Colonic mucosa (tissue), 4 donors: ENCODE data around the gene RNU11. TPM values are rescaled to one million over a fixed set of nuclear protein-coding genes. Genes with fewer than 3 reads are reported as not detected.

Experiments used
- DNase-seq: peaks from one replicate; pipeline ENCODE4 v3.0.0-alpha.2; 2020
- H3K27ac ChIP-seq: fragments of 200-600 bp; one replicate; pipeline ENCODE4 v1.8.0; 2021
- H3K27me3 ChIP-seq: fragments of 200-600 bp; one replicate; pipeline ENCODE4 v1.8.0; 2021
- H3K36me3 ChIP-seq: fragments of 200-600 bp; one replicate; pipeline ENCODE4 v1.8.0; 2021
- H3K4me1 ChIP-seq: fragments of 200-600 bp; one replicate; pipeline ENCODE4 v1.8.0; 2021; ENCODE audit warnings: mild to moderate bottlenecking
- H3K4me3 ChIP-seq: fragments of 200-600 bp; one replicate; pipeline ENCODE4 v1.8.0; 2021
- H3K9ac ChIP-seq, 2 donors: one replicate each; pipeline ENCODE4 v1.7.0; 2013; ENCODE audit warnings: control low read depth in 2 of 2, low read depth in 2 of 2, low read length in 2 of 2
- H3K9me3 ChIP-seq: fragments of 200-600 bp; one replicate; pipeline ENCODE4 v1.8.0; 2021
- intact Hi-C: fragments of 100-400 bp; cut with DNase I; formaldehyde crosslinking; loops from one replicate; pipeline ENCODE4 v1.14.1; 2022
- total RNA-seq, 2 donors: library from RNA; stranded (reverse); fragmentation: NEBNext Ultra II Directional in 1 of 2; extraction: Animal tissue kit (Norgen Biotek cat#: 25700) in 1 of 2; gene quantifications; one replicate each; pipeline ENCODE4 v1.2.1, GENCODE V29; 2021
- TF ChIP-seq, protein P1 (sequence below): fragments of 200-600 bp; IDR thresholded peaks from one replicate; pipeline ENCODE4 v1.8.0; 2022; ENCODE audit warnings: antibody characterized with exemption, mild to moderate bottlenecking
- donor health status: healthy.
- donor health status: DM: no; HTN: no; CAD: no.
- donor health status: DM: no; HTN: no; CAD: no.

Gene RNU11
- not detected for total RNA-seq

DNA sequence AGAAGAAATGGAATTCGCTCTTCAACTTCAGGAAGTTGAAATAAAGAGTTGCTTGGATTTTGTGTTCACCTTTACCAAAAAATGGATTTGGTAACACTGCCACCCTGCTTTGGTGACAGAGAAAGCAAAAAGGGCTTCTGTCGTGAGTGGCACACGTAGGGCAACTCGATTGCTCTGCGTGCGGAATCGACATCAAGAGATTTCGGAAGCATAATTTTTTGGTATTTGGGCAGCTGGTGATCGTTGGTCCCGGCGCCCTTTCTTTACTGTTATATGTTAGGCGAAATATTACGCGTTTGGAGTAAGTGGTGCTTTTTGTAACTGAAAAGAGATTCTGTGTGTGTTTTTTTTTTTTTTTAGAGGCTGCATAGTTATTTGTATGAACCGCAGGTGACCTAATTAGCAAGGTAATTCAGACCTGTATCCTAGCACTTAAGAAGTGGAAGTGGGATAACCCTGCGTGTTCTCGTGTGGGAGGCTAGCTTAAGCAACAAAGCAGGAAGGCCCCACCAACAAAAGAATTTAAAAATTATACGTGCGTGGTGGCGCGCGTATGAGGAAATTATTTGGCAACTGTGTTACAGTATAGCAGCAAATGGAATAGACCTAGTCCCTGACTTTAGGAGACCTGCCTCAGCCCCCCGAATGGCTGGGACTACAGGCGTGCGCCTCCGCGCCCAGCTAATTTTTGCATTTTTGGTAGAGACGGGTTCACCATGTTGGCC is at the start of gene RNU11:
Gene RNU11 (plus strand): TSS at position 127 of the 725 bp plus-strand sequence.
- Histone ChIP-seq H3K9ac (peak within 1 kb of the TSS; percentile 63 to 73), H3K9me3 (no peaks in the 10 kb centered on the region), H3K4me3 (peak within 1 kb of the TSS; percentile 27), H3K27me3 (no peaks in the 10 kb centered on the region), H3K4me1 (peaks cover 11% of the 10 kb centered on the region), H3K36me3 (no peaks in the 10 kb centered on the region), H3K27ac (peak within 1 kb of the TSS; percentile 90)
- TF ChIP-seq, protein P1, sequence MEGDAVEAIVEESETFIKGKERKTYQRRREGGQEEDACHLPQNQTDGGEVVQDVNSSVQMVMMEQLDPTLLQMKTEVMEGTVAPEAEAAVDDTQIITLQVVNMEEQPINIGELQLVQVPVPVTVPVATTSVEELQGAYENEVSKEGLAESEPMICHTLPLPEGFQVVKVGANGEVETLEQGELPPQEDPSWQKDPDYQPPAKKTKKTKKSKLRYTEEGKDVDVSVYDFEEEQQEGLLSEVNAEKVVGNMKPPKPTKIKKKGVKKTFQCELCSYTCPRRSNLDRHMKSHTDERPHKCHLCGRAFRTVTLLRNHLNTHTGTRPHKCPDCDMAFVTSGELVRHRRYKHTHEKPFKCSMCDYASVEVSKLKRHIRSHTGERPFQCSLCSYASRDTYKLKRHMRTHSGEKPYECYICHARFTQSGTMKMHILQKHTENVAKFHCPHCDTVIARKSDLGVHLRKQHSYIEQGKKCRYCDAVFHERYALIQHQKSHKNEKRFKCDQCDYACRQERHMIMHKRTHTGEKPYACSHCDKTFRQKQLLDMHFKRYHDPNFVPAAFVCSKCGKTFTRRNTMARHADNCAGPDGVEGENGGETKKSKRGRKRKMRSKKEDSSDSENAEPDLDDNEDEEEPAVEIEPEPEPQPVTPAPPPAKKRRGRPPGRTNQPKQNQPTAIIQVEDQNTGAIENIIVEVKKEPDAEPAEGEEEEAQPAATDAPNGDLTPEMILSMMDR: no peak
- peak; percentile 93 for DNase-seq
- intact Hi-C loops: no loop called here

- intact Hi-C loops: loop anchor here (5.0 kb wide), 2 partner anchors 84 to 194 kb away; no protein-coding TSS in a partner anchor
- no peaks in the 10 kb centered on the region for H3K27me3 ChIP-seq
- H3K9me3 ChIP-seq: no peaks in the 10 kb centered on the region
- H3K4me1 ChIP-seq: no peaks in the 10 kb centered on the region
- no peak overlapping the region for H3K4me3 ChIP-seq
- peaks cover 4% of the 10 kb centered on the region for H3K36me3 ChIP-seq
- TF ChIP-seq, protein P1: no peak
- no peak overlapping the region for H3K9ac ChIP-seq
- H3K27ac ChIP-seq: no peak overlapping the region
- no peak for DNase-seq
These were observed 46.7 kb upstream of the RNU11 start for GRCh38 chr1:28601696-28602095.

DNA sequence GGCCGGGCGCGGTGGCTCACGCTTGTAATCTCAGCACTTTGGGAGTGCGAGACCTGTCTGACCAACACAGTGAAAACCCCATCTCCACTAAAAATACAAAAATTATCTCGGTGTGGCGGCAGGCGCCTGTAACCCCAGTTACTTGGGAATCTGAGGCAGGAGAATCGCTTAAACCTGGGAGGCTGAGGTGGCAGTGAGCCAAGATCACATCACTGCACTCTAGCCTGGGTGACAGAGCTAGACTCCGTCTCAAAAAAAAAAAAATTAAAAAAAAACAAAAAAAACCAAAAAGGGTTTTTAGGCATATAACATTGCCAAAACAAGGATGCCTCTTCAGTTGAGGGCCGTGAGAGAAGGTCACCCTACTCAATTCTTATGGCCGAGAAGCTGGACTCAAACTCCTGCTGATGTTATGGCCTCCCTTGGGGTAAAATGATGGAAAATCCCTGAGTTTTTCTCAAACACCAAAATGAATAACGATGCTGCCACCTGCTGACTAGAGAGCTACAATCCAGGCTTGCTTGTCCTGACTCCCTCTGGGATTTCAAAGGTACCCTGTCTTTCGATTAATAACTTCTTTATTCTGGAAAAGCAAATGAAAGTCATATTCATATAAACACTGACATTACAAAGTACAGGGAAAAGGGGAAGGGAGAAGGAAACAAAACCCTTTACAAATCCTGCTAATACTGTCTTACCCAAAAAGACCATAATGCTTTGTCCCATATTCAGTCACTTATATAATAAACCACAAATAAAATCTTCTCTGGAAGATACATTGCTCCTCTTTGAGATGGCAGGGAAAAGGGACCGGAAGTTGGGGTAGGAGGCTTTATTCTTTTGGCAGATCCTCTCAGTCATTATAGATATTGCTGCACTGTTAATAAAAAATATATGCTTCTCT is 45.6 kb upstream of the RNU11 start:
- Histone ChIP-seq H3K27ac (no peak overlapping the region), H3K36me3 (peaks cover 4% of the 10 kb centered on the region), H3K4me1 (no peaks in the 10 kb centered on the region), H3K27me3 (no peaks in the 10 kb centered on the region), H3K9me3 (no peaks in the 10 kb centered on the region), H3K4me3 (no peak overlapping the region), H3K9ac (no peak overlapping the region)
- peak; percentile 65 for DNase-seq
- intact Hi-C loops: loop anchor here (5.0 kb wide), 2 partner anchors 85 to 195 kb away; no protein-coding TSS in a partner anchor
- TF ChIP-seq, protein P1: peak; percentile 56

DNA sequence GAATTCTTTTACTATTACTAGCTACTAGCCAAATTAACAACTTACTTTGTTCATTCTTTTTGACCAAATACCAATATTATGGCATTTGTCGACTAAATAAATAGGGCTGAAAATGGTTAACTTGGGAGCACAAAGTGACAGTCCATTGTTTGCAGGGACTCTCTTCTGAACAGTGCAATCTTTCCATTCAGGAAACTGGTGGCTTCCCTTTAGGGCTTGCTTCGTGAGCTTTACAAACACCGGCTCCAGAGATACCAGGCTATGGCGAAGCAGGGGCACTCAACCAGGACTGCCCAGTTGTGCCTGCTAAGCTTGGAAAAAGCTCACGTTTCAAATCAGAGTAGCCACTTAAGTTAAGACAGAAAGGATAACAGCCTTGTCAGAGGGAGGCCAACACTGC is 44.0 kb upstream of the RNU11 start:
- intact Hi-C loops: loop anchor here (5.0 kb wide), 2 partner anchors 87 to 197 kb away; no protein-coding TSS in a partner anchor
- peaks cover 4% of the 10 kb centered on the region for H3K36me3 ChIP-seq
- no peaks in the 10 kb centered on the region for H3K9me3 ChIP-seq
- no peak overlapping the region for H3K27ac ChIP-seq
- H3K9ac ChIP-seq: no peak overlapping the region
- no peaks in the 10 kb centered on the region for H3K27me3 ChIP-seq
- TF ChIP-seq, protein P1: no peak
- H3K4me1 ChIP-seq: no peaks in the 10 kb centered on the region
- no peak for DNase-seq
- H3K4me3 ChIP-seq: no peak overlapping the region

GRCh38 chr1:28604962-28605361 is 43.4 kb upstream of the RNU11 start:
- no peaks in the 10 kb centered on the region for H3K9me3 ChIP-seq
- no peaks in the 10 kb centered on the region for H3K4me1 ChIP-seq
- intact Hi-C loops: loop anchor here (5.0 kb wide), 2 partner anchors 88 to 198 kb away; no protein-coding TSS in a partner anchor
- no peak overlapping the region for H3K9ac ChIP-seq
- DNase-seq: no peak
- H3K4me3 ChIP-seq: no peak overlapping the region
- H3K27ac ChIP-seq: no peak overlapping the region
- TF ChIP-seq, protein P1: no peak
- H3K27me3 ChIP-seq: no peaks in the 10 kb centered on the region
- peaks cover 4% of the 10 kb centered on the region for H3K36me3 ChIP-seq
